Measurements from ENCODE around the gene KIF19. TPM values are rescaled to one million over a fixed set of nuclear protein-coding genes. Genes with fewer than 3 reads are reported as not detected.

The KIF19 gene
- polyA plus RNA-seq, 2 of the 4 experiments (the other 2 are of a cell fraction): not detected

GRCh38 chr17:74332763-74333283 is 6.8 kb downstream of the KIF19 start:
- no peak for FAIRE-seq
- TF ChIP-seq HDAC2 (IDR thresholded peaks at IDR 0.05) (no peak), MAFK (IDR thresholded peaks at IDR 0.05; ENCODE audit: partially characterized antibody) (no peak), POLR2AphosphoS2 (conservative IDR thresholded peaks at IDR 0.05; ENCODE audit: low read length) (no peak), RFX5 (IDR thresholded peaks at IDR 0.05) (no peak), ZNF302 (CRISPR knock-in tag; IDR thresholded peaks at IDR 0.05) (no peak), SREBF2 (IDR thresholded peaks at IDR 0.05) (no peak), MAZ (IDR thresholded peaks at IDR 0.05; ENCODE audit: borderline replicate concordance, low read depth, low read length) (no peak), TP53 (CRISPR knock-in tag; IDR thresholded peaks at IDR 0.05) (no peak)
- TF ChIP-seq, protein P1, sequence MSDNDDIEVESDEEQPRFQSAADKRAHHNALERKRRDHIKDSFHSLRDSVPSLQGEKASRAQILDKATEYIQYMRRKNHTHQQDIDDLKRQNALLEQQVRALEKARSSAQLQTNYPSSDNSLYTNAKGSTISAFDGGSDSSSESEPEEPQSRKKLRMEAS (IDR thresholded peaks at IDR 0.05): no peak
- Histone ChIP-seq H3K27ac (no peak overlapping the region), H3K4me1 (no peaks in the 10 kb centered on the region), H3K4me2 (no peak overlapping the region), H3K4me3 (no peak overlapping the region), H3K9me3 (no peaks in the 10 kb centered on the region)
- POLR2A ChIA-PET: no interaction called here
- no peak for ATAC-seq
- CTCF ChIA-PET: interaction anchor here (0.9 to 34.5 kb wide), 6 partner anchors 19 to 269 kb away, joined by 3 to 674 read pairs (median 5); partner anchors contain the start of genes BTBD17 and GPR142
- 65% methylated on average over 11 of the region's 11 CpGs for WGBS (ENCODE audit: missing lambda C conversion rate)
- DNase-seq (ENCODE audit: low read depth in 1 of 2, low spot score in 1 of 2): no peak

DNA sequence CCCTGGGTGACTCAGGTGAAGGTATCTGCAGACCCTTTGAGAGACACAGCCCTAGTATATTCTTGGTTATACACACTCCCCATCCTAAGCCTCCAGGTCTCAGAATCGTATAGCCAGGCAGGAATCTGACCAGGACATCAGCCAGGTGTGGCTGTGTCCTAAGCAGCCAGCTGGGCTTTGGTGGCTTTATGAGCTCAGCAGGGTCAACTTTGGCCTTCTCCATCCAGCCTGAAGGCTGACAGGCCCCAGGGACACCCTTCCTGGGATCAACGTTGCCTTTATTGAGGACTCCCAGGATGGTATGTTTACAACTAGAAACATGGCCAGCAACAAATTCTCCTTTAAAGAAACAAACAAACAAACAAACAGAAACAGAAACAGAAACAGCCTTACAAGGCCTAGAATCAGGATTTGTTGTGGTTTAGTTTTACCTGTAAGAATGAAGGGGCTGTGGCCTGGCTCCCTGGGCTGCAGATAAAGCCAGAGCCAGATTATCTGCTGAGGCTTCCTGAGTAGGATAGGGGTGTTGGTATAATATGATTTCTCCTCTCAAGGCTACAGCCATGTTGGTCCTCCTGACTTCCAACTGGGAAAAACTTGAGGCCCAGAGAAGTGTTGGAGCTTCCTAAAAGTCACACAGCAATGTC is 8.5 kb downstream of the KIF19 start:
- CTCF ChIA-PET: interaction anchor here (0.6 to 34.5 kb wide), 3 partner anchors 18 to 300 kb away, joined by 3 to 674 read pairs (median 5); partner anchors contain the start of genes BTBD17 and GPR142
- Histone ChIP-seq H3K4me3 (no peak overlapping the region), H3K4me1 (no peaks in the 10 kb centered on the region), H3K9me3 (no peaks in the 10 kb centered on the region), H3K4me2 (no peak overlapping the region), H3K27ac (no peak overlapping the region)
- TF ChIP-seq KDM5A (IDR thresholded peaks at IDR 0.05) (no peak), MAZ (IDR thresholded peaks at IDR 0.05; ENCODE audit: borderline replicate concordance, low read depth, low read length) (no peak), JUNB (IDR thresholded peaks at IDR 0.05) (no peak), FOSL2 (IDR thresholded peaks at IDR 0.05) (no peak), FOSL2 (CRISPR knock-in tag; IDR thresholded peaks at IDR 0.05) (no peak), EHF (CRISPR knock-in tag; IDR thresholded peaks at IDR 0.05) (no peak), MAFK (IDR thresholded peaks at IDR 0.05; ENCODE audit: partially characterized antibody) (no peak), ZSCAN20 (CRISPR knock-in tag; IDR thresholded peaks at IDR 0.05) (no peak), TP53 (CRISPR knock-in tag; IDR thresholded peaks at IDR 0.05) (no peak), CBX8 (IDR thresholded peaks at IDR 0.05) (no peak), CEBPB (IDR thresholded peaks at IDR 0.05) (no peak), JUN (IDR thresholded peaks at IDR 0.05) (no peak), RNF2 (IDR thresholded peaks at IDR 0.05; ENCODE audit: borderline replicate concordance, low read depth) (no peak)
- DNase-seq (ENCODE audit: low read depth in 1 of 2, low spot score in 1 of 2) (no peak), ATAC-seq (no peak), FAIRE-seq (no peak)
- 39% methylated on average over 2 of the region's 2 CpGs for WGBS (ENCODE audit: missing lambda C conversion rate)
- POLR2A ChIA-PET: no interaction called here

DNA sequence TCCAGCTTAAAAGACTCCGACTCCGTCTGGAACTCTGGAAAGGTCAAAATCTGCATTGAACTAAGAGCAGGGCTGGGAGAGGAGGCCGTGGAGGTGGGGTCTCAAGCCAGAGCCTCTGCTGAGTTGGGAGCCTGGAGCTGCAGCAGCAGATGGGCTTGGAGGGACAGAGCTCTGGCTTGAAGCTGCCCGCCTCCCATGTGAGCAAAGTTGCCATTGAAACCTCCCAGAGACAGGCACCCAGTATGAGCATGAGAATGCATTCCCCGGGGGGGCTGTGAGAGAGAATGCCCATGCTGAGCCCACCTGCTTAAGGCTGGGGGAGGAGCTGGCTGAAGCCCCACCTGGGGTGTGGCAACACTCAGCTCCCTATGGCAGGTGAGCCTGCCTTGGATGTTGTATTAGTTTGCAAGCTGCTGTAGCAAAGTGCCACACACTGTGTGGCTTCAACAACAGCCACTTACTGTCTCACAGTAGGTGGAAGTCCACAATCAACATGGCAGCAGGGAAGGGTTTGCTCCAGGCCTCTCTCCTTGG is 9.6 kb downstream of the KIF19 start:
- H3K27ac ChIP-seq: no peak overlapping the region
- 57% methylated on average over 5 of the region's 5 CpGs for WGBS (ENCODE audit: missing lambda C conversion rate)
- no peak overlapping the region for H3K4me3 ChIP-seq
- TF ChIP-seq FOXS1 (CRISPR knock-in tag; IDR thresholded peaks at IDR 0.05): no peak
- no peak for TF ChIP-seq FOSB (CRISPR knock-in tag; IDR thresholded peaks at IDR 0.05)
- TF ChIP-seq HOXA7 (CRISPR knock-in tag; IDR thresholded peaks at IDR 0.05): no peak
- TF ChIP-seq GATA3 (IDR thresholded peaks at IDR 0.05; ENCODE audit: borderline replicate concordance): no peak
- TF ChIP-seq TP53 (CRISPR knock-in tag; IDR thresholded peaks at IDR 0.05): no peak
- TF ChIP-seq RCOR1 (IDR thresholded peaks at IDR 0.05; ENCODE audit: low read depth, low read length): no peak
- TF ChIP-seq MYC (IDR thresholded peaks at IDR 0.05; ENCODE audit: borderline replicate concordance, low read length): no peak
- no peak for TF ChIP-seq NR3C1 (IDR thresholded peaks at IDR 0.05)
- TF ChIP-seq CBX2 (IDR thresholded peaks at IDR 0.05; ENCODE audit: borderline replicate concordance, low read depth): no peak
- no peak for TF ChIP-seq HOXB13 (CRISPR knock-in tag; IDR thresholded peaks at IDR 0.05; ENCODE audit: low read depth)
- no peak for TF ChIP-seq NFE2L2 (conservative IDR thresholded peaks at IDR 0.05; ENCODE audit: low read length)
- TF ChIP-seq FOSL2 (IDR thresholded peaks at IDR 0.05): no peak
- TF ChIP-seq FOSL2 (CRISPR knock-in tag; IDR thresholded peaks at IDR 0.05): no peak
- no peaks in the 10 kb centered on the region for H3K4me1 ChIP-seq
- no peak for DNase-seq (ENCODE audit: low read depth in 1 of 2, low spot score in 1 of 2)
- H3K4me2 ChIP-seq: no peak overlapping the region
- H3K9me3 ChIP-seq: no peaks in the 10 kb centered on the region
- no peak for FAIRE-seq
- no peak for ATAC-seq
- ChIA-PET CTCF (interaction anchor here (1.1 to 34.5 kb wide), 8 partner anchors 7 to 146 kb away, joined by 3 to 674 read pairs (median 4); partner anchors contain the start of genes BTBD17 and GPR142), POLR2A (no interaction called here)

Data from A549 (cell line).